Spleen (tissue), 7 donors: ENCODE measurements around the gene SYK.

ENCODE experiments used
- POLR2A ChIP-seq, 3 donors: fragments of 450-650 bp; IDR thresholded peaks; one replicate each; pipeline ENCODE4 v1.5.1; 2017; ENCODE audit warnings: antibody characterized with exemption in 3 of 3, mild to moderate bottlenecking in 1 of 3
- POLR2AphosphoS5 ChIP-seq, 3 donors: sonication (generic); formaldehyde crosslinking; IDR thresholded peaks; one replicate each; pipeline ENCODE4 v1.5.1; 2017; ENCODE audit warnings: antibody characterized with exemption in 3 of 3
- TF ChIP-seq, protein P1 (sequence below), 11 experiments: fragments of 200-600 bp in 7 of 11; fragments of 450-650 bp in 4 of 11; sonication (generic) in 4 of 11; IDR thresholded peaks in 8 of 11; conservative IDR thresholded peaks in 3 of 11; 1 replicate in 7 of 11; 2 replicates in 4 of 11; pipeline versions ENCODE4 v1.4.0 to v1.8.0; 2016 to 2021; ENCODE audit warnings: antibody characterized with exemption in 11 of 11, inconsistent platforms in 4 of 11, mild to moderate bottlenecking in 1 of 11
- donor health status: DM: no; HTN: no; CAD: no; lungs with moderate emphysema.
- donor health status: DM: no; HTN: no; CAD: no.
- donor health status: DM: no; HTN: no; CAD: no.

DNA sequence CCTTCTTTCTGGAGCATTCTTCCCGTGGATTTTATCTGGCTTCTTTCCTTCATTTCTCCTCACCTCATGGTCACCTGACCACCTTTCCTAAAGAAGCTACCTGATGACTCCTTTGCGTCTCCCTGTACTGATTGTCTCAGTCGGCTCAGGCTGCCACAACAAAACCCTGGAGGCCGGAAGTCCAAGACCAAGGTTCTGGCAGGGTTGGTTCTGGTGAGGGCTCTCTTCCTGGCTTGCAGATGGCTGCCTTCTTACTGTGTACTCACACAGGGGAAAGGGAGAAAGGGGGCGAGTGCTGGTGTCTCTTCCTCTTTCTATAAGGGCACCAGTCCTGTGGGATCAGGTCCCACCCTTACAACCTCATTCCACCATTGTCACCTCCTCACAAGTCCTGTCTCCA lies 140.0 kb downstream of the SYK start:
- TF ChIP-seq, protein P1, sequence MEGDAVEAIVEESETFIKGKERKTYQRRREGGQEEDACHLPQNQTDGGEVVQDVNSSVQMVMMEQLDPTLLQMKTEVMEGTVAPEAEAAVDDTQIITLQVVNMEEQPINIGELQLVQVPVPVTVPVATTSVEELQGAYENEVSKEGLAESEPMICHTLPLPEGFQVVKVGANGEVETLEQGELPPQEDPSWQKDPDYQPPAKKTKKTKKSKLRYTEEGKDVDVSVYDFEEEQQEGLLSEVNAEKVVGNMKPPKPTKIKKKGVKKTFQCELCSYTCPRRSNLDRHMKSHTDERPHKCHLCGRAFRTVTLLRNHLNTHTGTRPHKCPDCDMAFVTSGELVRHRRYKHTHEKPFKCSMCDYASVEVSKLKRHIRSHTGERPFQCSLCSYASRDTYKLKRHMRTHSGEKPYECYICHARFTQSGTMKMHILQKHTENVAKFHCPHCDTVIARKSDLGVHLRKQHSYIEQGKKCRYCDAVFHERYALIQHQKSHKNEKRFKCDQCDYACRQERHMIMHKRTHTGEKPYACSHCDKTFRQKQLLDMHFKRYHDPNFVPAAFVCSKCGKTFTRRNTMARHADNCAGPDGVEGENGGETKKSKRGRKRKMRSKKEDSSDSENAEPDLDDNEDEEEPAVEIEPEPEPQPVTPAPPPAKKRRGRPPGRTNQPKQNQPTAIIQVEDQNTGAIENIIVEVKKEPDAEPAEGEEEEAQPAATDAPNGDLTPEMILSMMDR (IDR thresholded peaks at IDR 0.05 in 8 of 11, conservative IDR thresholded peaks at IDR 0.05 in 3 of 11): no peak
- TF ChIP-seq POLR2A (IDR thresholded peaks at IDR 0.05): no peak
- TF ChIP-seq POLR2AphosphoS5 (IDR thresholded peaks at IDR 0.05): no peak
